NCI-H1417 (cell line): ENCODE results near the gene SYT5.
"Not testable (repeated sequence)": the region's sequence is repeated elsewhere in the genome, so short reads cannot be mapped to it uniquely, and the experiment has no call there.

Experiments used
- DNase-seq, 3 experiments: peaks; one replicate each; lab custom pipeline; 2025; lab: John Stamatoyannopoulos, UW

The SYT5 gene

GRCh38 chr19:55171440-55171839 lies 8.6 kb downstream of the SYT5 start:
- DNase-seq, result no peak

DNA sequence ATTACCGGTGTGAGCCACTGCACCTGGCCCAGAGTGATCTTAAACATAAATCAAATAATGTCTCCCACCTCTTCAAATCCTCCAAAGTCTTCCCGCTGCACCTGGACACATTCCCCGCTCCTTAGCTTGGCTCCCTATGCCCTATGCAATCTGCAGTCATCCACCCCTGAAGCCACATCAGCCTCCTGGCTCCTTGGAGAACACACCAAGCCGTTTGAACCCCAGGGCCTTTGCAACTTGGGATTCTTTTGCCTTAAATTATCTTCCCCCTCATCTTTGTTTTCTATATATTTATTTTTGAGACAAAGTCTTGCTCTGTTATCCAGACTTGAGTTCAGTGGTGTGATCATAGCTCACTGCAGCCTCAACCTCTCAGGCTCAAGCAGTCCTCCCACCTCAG lies 11.0 kb downstream of the SYT5 start:
- DNase-seq, result no peak

GRCh38 chr19:55166530-55167268 lies 13.4 kb downstream of the SYT5 start, which contains the start of gene DNAAF3:
DNAAF3 (minus strand) TSS chr19:55166613; CDS start chr19:55166413, 200 bp downstream.
- DNase-seq, result peak; percentile 95 to 98 (median 97)

DNA sequence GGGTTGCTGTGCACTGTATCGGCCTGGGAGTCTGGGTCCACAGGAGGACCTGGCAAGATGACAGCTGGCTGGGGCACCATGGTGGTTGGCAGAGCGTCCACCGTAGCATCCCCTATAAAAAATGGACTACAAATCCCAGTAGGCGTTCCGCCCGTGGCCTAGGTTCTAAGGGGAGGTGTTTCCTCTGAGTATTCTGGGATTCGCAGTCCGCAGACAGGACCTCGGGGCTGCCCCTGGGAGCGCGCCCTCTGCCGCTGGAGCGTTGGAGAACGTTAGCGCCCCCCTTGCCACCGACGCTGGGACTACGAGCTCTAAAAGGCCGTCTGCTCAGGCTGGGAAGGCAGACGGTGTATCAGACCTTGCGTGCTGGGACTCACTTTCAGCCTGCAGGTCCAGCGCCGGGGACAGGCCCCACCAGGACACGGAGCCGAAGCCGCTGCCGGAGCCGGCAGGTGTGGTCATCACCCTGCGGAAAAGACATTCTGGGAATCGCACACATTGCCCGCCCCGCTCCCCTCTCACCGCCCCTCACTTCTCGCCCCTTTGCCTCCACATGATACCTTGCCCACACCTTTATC lies 14.0 kb downstream of the SYT5 start:
- peak; percentile 43 to 86 (median 86) for DNase-seq

DNA sequence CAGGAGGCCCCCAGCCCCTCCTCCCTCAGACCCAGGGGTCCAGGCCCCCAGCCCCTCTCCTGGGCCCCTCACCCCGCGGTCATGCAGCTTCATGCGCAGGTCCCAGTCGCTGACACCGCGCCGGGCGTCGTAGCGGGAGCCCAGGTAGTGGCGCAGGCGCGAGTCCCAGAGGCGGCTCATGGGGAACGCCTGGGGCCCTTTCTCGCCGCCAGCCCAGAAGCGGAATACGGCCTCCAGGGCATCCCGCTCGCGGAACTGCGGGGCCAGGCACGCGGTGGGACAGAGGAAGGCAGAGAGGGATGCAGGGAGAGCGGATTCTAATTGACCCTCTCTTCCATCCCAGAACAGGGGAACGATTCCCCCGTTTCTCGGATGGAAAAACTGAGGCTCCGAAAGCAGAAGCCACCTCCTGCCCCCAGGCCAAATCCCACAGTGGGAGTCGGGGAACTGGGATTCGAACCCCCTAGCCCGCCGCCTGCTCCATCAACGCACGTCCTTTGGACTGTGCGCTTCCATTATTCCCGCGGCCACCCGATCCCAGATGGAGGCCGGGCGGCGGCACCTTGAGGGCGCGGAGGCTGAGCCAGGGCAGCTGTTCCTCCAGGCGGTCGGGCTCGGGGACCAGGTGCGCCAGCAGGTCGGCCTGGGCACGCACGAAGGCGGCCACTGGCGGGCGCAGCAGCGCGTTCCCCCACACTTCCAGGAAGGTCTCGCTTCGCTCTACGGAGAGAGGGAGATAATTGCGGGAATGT lies 18.3 kb downstream of the SYT5 start:
- DNase-seq, result no peak

DNA sequence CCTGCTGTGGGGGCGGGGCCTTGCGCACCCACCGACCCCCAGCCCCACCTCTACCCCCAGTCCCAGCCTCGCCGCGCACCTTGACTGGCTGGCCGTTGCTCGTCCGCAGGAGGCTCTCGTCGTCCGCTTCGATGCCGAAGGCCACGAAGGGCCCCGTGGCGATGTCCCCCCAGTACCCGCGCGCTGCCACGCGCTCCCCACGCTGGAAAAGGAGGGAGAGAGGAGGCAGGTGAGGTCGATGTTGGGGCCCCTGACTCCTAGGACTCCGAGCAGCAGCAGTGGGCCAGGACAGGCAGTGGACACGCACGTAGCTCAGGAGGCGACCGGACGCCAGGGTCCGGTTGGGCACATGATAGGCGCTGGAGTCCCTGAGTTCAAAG lies 19.1 kb downstream of the SYT5 start:
- no peak for DNase-seq

DNA sequence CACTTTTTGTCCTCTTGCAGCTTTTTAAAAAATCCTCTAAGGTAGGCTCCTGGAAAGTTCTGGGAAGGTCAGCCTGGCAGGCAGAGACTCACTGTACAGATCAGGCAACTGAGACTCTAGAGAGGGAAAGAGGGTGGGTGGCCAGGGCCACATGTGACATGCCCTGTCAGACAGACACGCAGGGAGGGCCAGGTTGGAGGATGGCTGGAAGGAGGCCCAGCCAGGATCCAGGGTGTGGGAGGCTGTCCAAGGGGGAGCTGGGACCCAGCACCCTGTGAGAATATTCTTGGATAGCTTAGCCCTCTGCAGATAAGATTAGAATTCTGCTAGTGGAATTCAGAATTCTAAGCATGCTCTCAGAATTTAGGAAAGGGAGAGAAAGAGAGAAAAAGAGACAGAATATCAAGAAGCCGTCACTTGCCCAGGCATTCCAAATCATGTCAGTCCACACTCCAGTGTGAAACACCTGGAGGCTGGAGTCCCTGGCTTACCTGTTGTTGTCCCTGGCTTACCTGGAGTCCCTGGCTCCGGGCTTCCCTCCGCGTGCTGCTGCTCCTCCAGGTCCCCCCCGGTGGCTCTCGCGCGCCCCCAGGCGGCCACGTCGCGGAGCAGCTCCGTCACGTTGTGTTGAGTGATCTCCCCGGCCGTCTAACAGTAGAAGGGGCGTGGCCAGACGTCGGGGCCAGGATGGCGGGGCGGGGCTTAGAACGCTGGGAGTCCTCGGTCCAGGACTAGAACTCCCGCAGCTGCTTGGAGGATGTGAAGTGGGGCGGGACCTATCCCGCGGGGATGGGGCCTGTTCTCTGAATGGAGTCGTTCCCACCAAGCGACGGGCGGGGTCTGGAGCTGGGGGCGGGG lies 19.7 kb downstream of the SYT5 start:
- peak; percentile 82 to 96 (median 92) for DNase-seq

GRCh38 chr19:55158848-55159749 lies 21.0 kb downstream of the SYT5 start:
- DNase-seq, result peak in 2 of 3 experiments; percentile 14 to 22

DNA sequence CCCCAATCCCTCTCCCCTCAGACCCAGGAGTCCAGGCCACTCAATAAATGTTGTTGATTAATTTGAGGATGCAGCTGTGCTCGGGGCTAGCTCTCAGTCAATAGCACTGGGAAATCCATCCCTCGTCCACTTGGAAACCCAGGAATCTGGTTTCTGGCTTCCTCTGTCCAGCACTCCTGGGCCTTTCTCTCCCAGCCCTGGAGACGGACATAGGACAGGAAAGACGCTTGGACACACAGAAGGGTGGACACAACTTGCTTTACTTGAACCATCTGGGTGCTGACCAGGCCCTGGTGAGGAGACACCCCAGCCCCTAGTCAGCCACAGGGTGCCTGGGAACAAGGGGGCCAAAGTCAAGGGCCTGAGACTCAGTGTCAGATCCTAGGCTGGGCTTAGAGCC lies 21.7 kb downstream of the SYT5 start:
- no peak for DNase-seq

- no peak for DNase-seq
Measured at GRCh38 chr19:55157064-55157908, 22.8 kb downstream of the SYT5 start, which contains the start of gene TNNI3. TNNI3 (minus strand) TSS chr19:55157732; CDS start chr19:55157589, 143 bp downstream.

- peak; percentile 74 to 96 (median 93) for DNase-seq
Measured at GRCh38 chr19:55156202-55157063, 23.7 kb downstream of the SYT5 start.

DNA sequence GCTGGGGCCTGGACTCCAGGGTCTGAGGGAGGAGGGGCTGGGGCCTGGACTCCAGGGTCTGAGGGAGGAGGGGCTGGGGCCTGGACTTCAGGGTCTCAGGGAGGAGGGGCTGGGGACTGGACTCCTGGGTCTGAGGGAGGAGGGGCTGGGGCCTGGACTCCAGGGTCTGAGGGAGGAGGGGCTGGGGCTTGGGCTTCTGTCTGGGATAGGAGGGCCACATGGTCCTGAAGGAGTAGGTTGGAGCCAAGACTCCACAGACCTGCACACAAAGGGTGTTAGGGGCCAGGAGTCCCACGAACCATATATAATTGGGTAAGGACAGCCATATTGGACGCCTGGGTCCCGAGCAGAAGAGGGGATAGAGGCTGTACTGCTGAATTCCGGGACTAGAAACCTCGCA lies 24.3 kb downstream of the SYT5 start:
- DNase-seq, result not testable (repeated sequence)

- no peak for DNase-seq
Measured at GRCh38 chr19:55153652-55154264, 26.3 kb downstream of the SYT5 start.

DNA sequence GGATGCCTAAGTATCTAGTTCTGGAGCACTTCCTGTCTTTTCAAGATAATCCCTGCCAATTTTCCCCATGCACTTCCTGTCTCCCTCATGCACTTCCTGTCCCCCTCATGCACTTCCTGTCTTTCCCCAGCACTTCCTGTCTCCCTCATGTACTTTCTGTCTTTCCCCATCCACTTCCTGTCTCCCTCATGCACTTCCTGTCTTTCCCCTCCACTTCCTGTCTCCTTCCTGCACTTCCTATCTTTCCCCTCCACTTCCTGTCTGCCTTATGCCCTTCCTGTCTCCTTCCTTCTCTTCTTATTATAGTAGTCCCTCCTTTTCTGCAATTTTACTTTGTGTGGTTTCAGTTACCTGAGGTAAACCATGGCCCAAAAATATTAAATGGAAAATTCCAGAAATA lies 28.1 kb downstream of the SYT5 start:
- peak in 1 of 3 experiments; percentile 19 for DNase-seq

- peak in 2 of 3 experiments; percentile 4 to 6 for DNase-seq
Measured at GRCh38 chr19:55149078-55150003, 30.7 kb downstream of the SYT5 start, which contains the start of gene TNNT1. TNNT1 (minus strand) TSS chr19:55149206; CDS start chr19:55147157, 2,049 bp downstream.

- peak in 2 of 3 experiments; percentile 11 to 27 for DNase-seq
Measured at GRCh38 chr19:55147545-55148251, 32.4 kb downstream of the SYT5 start.
